Activated T-cell treated with anti-CD3 and anti-CD28 coated beads, Interleukin-2, amount 50 U/mL, for 1 hour (primary cell): ENCODE data around the gene HIVEP2.
A peak's percentile ranks its signal among the peaks of the same experiment; 100 is the strongest.

Experiments used
- DNase-seq: peaks from one replicate; pipeline ENCODE4 v3.0.0-alpha.2; 2020

HIVEP2 gene

GRCh38 chr6:142838821-142839685 lies 105.9 kb downstream of the HIVEP2 start:
- no peak for DNase-seq

GRCh38 chr6:142835787-142836535 lies 109.0 kb downstream of the HIVEP2 start:
- DNase-seq: no peak

- DNase-seq: no peak
These were observed 110.1 kb downstream of the HIVEP2 start for GRCh38 chr6:142834853-142835252.

GRCh38 chr6:142833798-142834197 lies 111.2 kb downstream of the HIVEP2 start:
- DNase-seq: no peak

- DNase-seq: no peak
These were observed 111.9 kb downstream of the HIVEP2 start for GRCh38 chr6:142833054-142833453.

GRCh38 chr6:142830807-142831206 lies 114.2 kb downstream of the HIVEP2 start:
- DNase-seq: no peak

GRCh38 chr6:142830116-142830710 lies 114.8 kb downstream of the HIVEP2 start:
- DNase-seq: no peak

GRCh38 chr6:142829556-142829955 lies 115.4 kb downstream of the HIVEP2 start:
- no peak for DNase-seq

- no peak for DNase-seq
These were observed 117.0 kb downstream of the HIVEP2 start for GRCh38 chr6:142827991-142828390.

- DNase-seq: no peak
These were observed 117.6 kb downstream of the HIVEP2 start for GRCh38 chr6:142827369-142827768.

- DNase-seq: no peak
These were observed 119.2 kb downstream of the HIVEP2 start for GRCh38 chr6:142825760-142826159.

- no peak for DNase-seq
These were observed 120.5 kb downstream of the HIVEP2 start for GRCh38 chr6:142824426-142824825.

GRCh38 chr6:142823256-142823902 lies 121.6 kb downstream of the HIVEP2 start:
- DNase-seq: no peak

GRCh38 chr6:142822842-142823241 lies 122.1 kb downstream of the HIVEP2 start:
- DNase-seq: no peak

- DNase-seq: no peak
These were observed 122.6 kb downstream of the HIVEP2 start for GRCh38 chr6:142822383-142822782.

GRCh38 chr6:142821860-142822259 lies 123.1 kb downstream of the HIVEP2 start:
- DNase-seq: no peak

GRCh38 chr6:142821164-142821716 lies 123.7 kb downstream of the HIVEP2 start:
- DNase-seq: no peak

- DNase-seq: no peak
These were observed 124.5 kb downstream of the HIVEP2 start for GRCh38 chr6:142820338-142821051.

- peak; percentile 50 for DNase-seq
These were observed 125.2 kb downstream of the HIVEP2 start for GRCh38 chr6:142819603-142820337.

- DNase-seq: no peak
These were observed 128.5 kb downstream of the HIVEP2 start for GRCh38 chr6:142816486-142816885.

GRCh38 chr6:142816031-142816430 lies 128.9 kb downstream of the HIVEP2 start:
- no peak for DNase-seq
